Endothelial cell of umbilical vein (primary cell): ENCODE data around the gene OR10W1.

Experiments
- CTCF ChIP-seq, 2 donors: IDR thresholded peaks; 1 replicate in 1 of 2; 2 replicates in 1 of 2; pipeline ENCODE4 v1.5.1; 2011; ENCODE audit warnings: low read length in 2 of 2, mild to moderate bottlenecking in 2 of 2, moderate library complexity in 2 of 2, control low read depth in 1 of 2, inconsistent platforms in 1 of 2, low read depth in 1 of 2; ENCODE audit not compliant: insufficient read depth in 1 of 2; ENCODE audit errors: extremely low read depth in 1 of 2
- EZH2 ChIP-seq: IDR thresholded peaks from 2 replicates; pipeline ENCODE4 v1.6.1; 2012; ENCODE audit warnings: borderline replicate concordance, low read depth, mild to moderate bottlenecking, moderate library complexity, low read length, inconsistent platforms; ENCODE audit not compliant: severe bottlenecking
- FOS ChIP-seq: IDR thresholded peaks from 2 replicates; pipeline ENCODE4 v1.6.1; 2011; ENCODE audit warnings: mild to moderate bottlenecking, low read length, moderate library complexity, borderline replicate concordance; ENCODE audit not compliant: insufficient read depth
- GATA2 ChIP-seq: IDR thresholded peaks from 2 replicates; pipeline ENCODE4 v1.7.0; 2011; ENCODE audit warnings: low read depth, mild to moderate bottlenecking, moderate library complexity, mixed read lengths, low read length; ENCODE audit not compliant: insufficient read length, insufficient read depth
- JUN ChIP-seq: IDR thresholded peaks from 2 replicates; pipeline ENCODE4 v1.6.1; 2011; ENCODE audit warnings: borderline replicate concordance, low read depth; ENCODE audit not compliant: insufficient read length, insufficient read depth
- MAX ChIP-seq: IDR thresholded peaks from 2 replicates; pipeline ENCODE4 v1.6.1; 2011; ENCODE audit not compliant: insufficient read depth, insufficient read length
- POLR2A ChIP-seq: IDR thresholded peaks from 2 replicates; pipeline ENCODE4 v1.6.1; 2012; ENCODE audit warnings: low read depth, mild to moderate bottlenecking, control low read depth, low read length
- POLR2AphosphoS5 ChIP-seq: IDR thresholded peaks from 2 replicates; pipeline ENCODE4 v1.6.1; 2012; ENCODE audit warnings: low read depth, mild to moderate bottlenecking, control low read depth, low read length, moderate library complexity; ENCODE audit not compliant: insufficient read depth

GRCh38 chr11:58243954-58244353 is 24.1 kb downstream of the OR10W1 start:
- TF ChIP-seq MAX: no peak
- no peak for TF ChIP-seq CTCF (IDR thresholded peaks at IDR 0.05; ENCODE audit: extremely low read depth in 1 of 2, insufficient read depth in 1 of 2, low read depth in 1 of 2, low read length in 2 of 2)
- no peak for TF ChIP-seq POLR2AphosphoS5
- no peak for TF ChIP-seq POLR2A
- TF ChIP-seq EZH2: no peak
- TF ChIP-seq JUN: no peak
- TF ChIP-seq FOS: no peak
- no peak for TF ChIP-seq GATA2
